H9 (cell line): ENCODE measurements around the gene CASP8. TPM values are rescaled to one million over a fixed set of nuclear protein-coding genes. Genes with fewer than 3 reads are reported as not detected.

ENCODE experiments used
- DNase-seq: peaks from one replicate; pipeline ENCODE4 v3.0.0-alpha.2; 2017
- H2AFZ ChIP-seq: one replicate; pipeline ENCODE4 v1.6.1; 2013; ENCODE audit warnings: mild to moderate bottlenecking, low read length, control low read depth, moderate library complexity
- H2AK5ac ChIP-seq: 2 replicates; pipeline ENCODE4 v1.6.1; 2013; ENCODE audit warnings: low read length, control low read depth, mixed read lengths; ENCODE audit not compliant: insufficient read length
- H2BK120ac ChIP-seq: one replicate; pipeline ENCODE4 v1.6.1; 2013; ENCODE audit warnings: low read depth, mild to moderate bottlenecking, low read length, control low read depth, inconsistent platforms; ENCODE audit not compliant: poor library complexity, severe bottlenecking
- H2BK12ac ChIP-seq: 2 replicates; pipeline ENCODE4 v1.6.1; 2013; ENCODE audit warnings: low read length, control low read depth, mixed read lengths, low read depth; ENCODE audit not compliant: insufficient read length
- H2BK15ac ChIP-seq: 2 replicates; pipeline ENCODE4 v1.6.1; 2013; ENCODE audit warnings: low read depth, low read length, control low read depth
- H2BK20ac ChIP-seq: one replicate; pipeline ENCODE4 v1.6.1; 2013; ENCODE audit warnings: low read depth, mild to moderate bottlenecking, low read length, control low read depth, inconsistent platforms; ENCODE audit not compliant: poor library complexity, severe bottlenecking
- H2BK5ac ChIP-seq: 2 replicates; pipeline ENCODE4 v1.6.1; 2013; ENCODE audit warnings: low read length, control low read depth, mixed read lengths; ENCODE audit not compliant: insufficient read length
- H3K14ac ChIP-seq: 2 replicates; pipeline ENCODE4 v1.6.1; 2013; ENCODE audit warnings: low read length, control low read depth; ENCODE audit not compliant: insufficient read depth
- H3K18ac ChIP-seq: 2 replicates; pipeline ENCODE4 v1.6.1; 2013; ENCODE audit warnings: low read depth, mild to moderate bottlenecking, mixed read lengths, low read length, control low read depth; ENCODE audit not compliant: insufficient read length
- H3K23ac ChIP-seq: 2 replicates; pipeline ENCODE4 v1.6.1; 2013; ENCODE audit warnings: low read length, control low read depth, mixed read lengths, low read depth; ENCODE audit not compliant: insufficient read length
- H3K23me2 ChIP-seq: 2 replicates; pipeline ENCODE4 v1.6.1; 2013; ENCODE audit warnings: low read depth, mild to moderate bottlenecking, mixed read lengths, low read length, control low read depth; ENCODE audit not compliant: insufficient read length, poor library complexity, severe bottlenecking
- H3K27ac ChIP-seq: 2 replicates; pipeline ENCODE4 v1.5.1; 2013; ENCODE audit warnings: low read length, control low read depth, mixed read lengths, low read depth; ENCODE audit not compliant: insufficient read length
- H3K27me3 ChIP-seq: 2 replicates; pipeline ENCODE4 v1.6.1; 2013; ENCODE audit warnings: low read length, control low read depth, inconsistent platforms; ENCODE audit not compliant: insufficient read depth
- H3K4ac ChIP-seq: 2 replicates; pipeline ENCODE4 v1.6.1; 2013; ENCODE audit warnings: low read depth, mild to moderate bottlenecking, control low read depth, inconsistent platforms, low read length, moderate library complexity
- H3K4me1 ChIP-seq: 2 replicates; pipeline ENCODE4 v1.6.1; 2013; ENCODE audit warnings: low read length, control low read depth, inconsistent platforms; ENCODE audit not compliant: insufficient read depth
- H3K4me2 ChIP-seq: 2 replicates; pipeline ENCODE4 v1.6.1; 2013; ENCODE audit warnings: low read length, control low read depth, mixed read lengths; ENCODE audit not compliant: insufficient read length, insufficient read depth
- H3K56ac ChIP-seq: 2 replicates; pipeline ENCODE4 v1.6.1; 2013; ENCODE audit warnings: low read depth, mild to moderate bottlenecking, mixed read lengths, low read length, control low read depth; ENCODE audit not compliant: insufficient read length
- H3K79me1 ChIP-seq: 2 replicates; pipeline ENCODE4 v1.6.1; 2013; ENCODE audit warnings: low read depth, mild to moderate bottlenecking, moderate library complexity, low read length, control low read depth, inconsistent platforms; ENCODE audit not compliant: insufficient read depth, poor library complexity, severe bottlenecking
- H3K79me2 ChIP-seq: 2 replicates; pipeline ENCODE4 v1.6.1; 2013; ENCODE audit warnings: low read length, control low read depth, inconsistent platforms; ENCODE audit not compliant: insufficient read depth
- H3K9ac ChIP-seq: 2 replicates; pipeline ENCODE4 v1.6.1; 2013; ENCODE audit warnings: low read length, control low read depth, mixed read lengths; ENCODE audit not compliant: insufficient read length; ENCODE audit errors: extremely low read depth
- H3K9me3 ChIP-seq: one replicate; pipeline ENCODE4 v1.6.1; 2013; ENCODE audit warnings: low read depth, low read length, inconsistent platforms; ENCODE audit not compliant: control insufficient read depth
- H3T11ph ChIP-seq: one replicate; pipeline ENCODE4 v1.6.1; 2013; ENCODE audit warnings: mild to moderate bottlenecking, low read length, control low read depth, inconsistent platforms
- H4K20me1 ChIP-seq: one replicate; pipeline ENCODE4 v1.6.1; 2013; ENCODE audit not compliant: control insufficient read depth, insufficient read length, insufficient read depth
- H4K5ac ChIP-seq: 2 replicates; pipeline ENCODE4 v1.6.1; 2013; ENCODE audit warnings: low read depth, mild to moderate bottlenecking, mixed read lengths, low read length, control low read depth; ENCODE audit not compliant: insufficient read length
- H4K8ac ChIP-seq: replicated peaks from 2 replicates; pipeline ENCODE4 v1.6.1; 2013; ENCODE audit warnings: low read length, control low read depth, mixed read lengths, low read depth; ENCODE audit not compliant: insufficient read length
- H4K91ac ChIP-seq: 2 replicates; pipeline ENCODE4 v1.6.1; 2013; ENCODE audit warnings: low read depth, mild to moderate bottlenecking, moderate library complexity, mixed read lengths, low read length, control low read depth; ENCODE audit not compliant: insufficient read length
- H3K27ac Mint-ChIP-seq, 3 experiments: 2 replicates in 2 of 3; 3 replicates in 1 of 3; pipeline ENCODE4 v1.8.0; 2020 to 2021; ENCODE audit warnings: mixed read lengths in 3 of 3, mild to moderate bottlenecking in 1 of 3, moderate library complexity in 1 of 3
- H3K27me3 Mint-ChIP-seq: 2 replicates; pipeline ENCODE4 v1.8.0; 2021; ENCODE audit warnings: low read depth, mild to moderate bottlenecking, moderate library complexity, mixed read lengths
- H3K36me3 Mint-ChIP-seq, 3 experiments: 2 replicates in 2 of 3; 3 replicates in 1 of 3; pipeline ENCODE4 v1.8.0; 2020 to 2021; ENCODE audit warnings: low read depth in 3 of 3, mixed read lengths in 3 of 3; ENCODE audit not compliant: insufficient read depth in 1 of 3
- H3K4me1 Mint-ChIP-seq, 2 experiments: 2 replicates each; pipeline ENCODE4 v1.8.0; 2020; ENCODE audit warnings: mixed read lengths in 2 of 2
- H3K4me3 Mint-ChIP-seq, 2 experiments: 2 replicates in 1 of 2; 3 replicates in 1 of 2; pipeline ENCODE4 v1.8.0; 2020 to 2021; ENCODE audit warnings: mild to moderate bottlenecking in 2 of 2, mixed read lengths in 2 of 2, moderate library complexity in 1 of 2
- H3K9me3 Mint-ChIP-seq, 2 experiments: 2 replicates in 1 of 2; 3 replicates in 1 of 2; pipeline ENCODE4 v1.8.0; 2020; ENCODE audit warnings: mild to moderate bottlenecking in 2 of 2, mixed read lengths in 2 of 2, moderate library complexity in 1 of 2
- CTCF ChIP-seq: fragments of 200-600 bp; sonication (generic); conservative IDR thresholded peaks from 3 replicates; pipeline ENCODE4 v1.8.0; 2021; ENCODE audit warnings: antibody characterized with exemption, mild to moderate bottlenecking
- WGBS: extraction: QIAGEN DNeasy Blood & Tissue Kit; methylation state at CpG from one replicate; pipeline ENCODE4 v1.1.7; 2013; ENCODE audit warnings: missing lambda C conversion rate, low lambda C conversion rate, mixed read lengths; ENCODE audit not compliant: insufficient read length; ENCODE audit errors: extremely low coverage; 5-methylcytosine and 5-hydroxymethylcytosine counted together
- total RNA-seq: library from RNA; stranded (reverse); gene quantifications from 2 replicates; pipeline ENCODE4 v1.2.1, GENCODE V29; 2021

Gene CASP8
- total RNA-seq, 1 experiment from 2014 or later = 10.0 TPM

- H2BK12ac ChIP-seq = no peak overlapping the region
- no peak overlapping the region for H3K18ac ChIP-seq
- Mint-ChIP-seq H3K27ac (no peak overlapping the region), H3K36me3 (no peaks in the 10 kb centered on the region; a peak in 1 of 7 replicates), H3K4me3 (no peak overlapping the region), H3K9me3 (no peaks in the 10 kb centered on the region), H3K27me3 (no peaks in the 10 kb centered on the region), H3K4me1 (no peaks in the 10 kb centered on the region)
- no peak for TF ChIP-seq CTCF
- H4K91ac ChIP-seq = no peak overlapping the region
- no CpG with 5 or more reads among the region's 2 CpGs for WGBS
- no peaks in the 10 kb centered on the region for H3K23me2 ChIP-seq
- H3K79me1 ChIP-seq = no peaks in the 10 kb centered on the region
- H2AFZ ChIP-seq = no peak overlapping the region
- H3K4me2 ChIP-seq = no peak overlapping the region
- H3K4ac ChIP-seq = no peak overlapping the region
- no peaks in the 10 kb centered on the region for H3K27me3 ChIP-seq
- H2BK5ac ChIP-seq = no peak overlapping the region
- no peak overlapping the region for H3T11ph ChIP-seq
- no peak overlapping the region for H2AK5ac ChIP-seq
- no peak overlapping the region for H3K9ac ChIP-seq
- DNase-seq = no peak
- no peak overlapping the region for H3K27ac ChIP-seq
- no peak overlapping the region for H4K8ac ChIP-seq
- no peaks in the 10 kb centered on the region for H3K79me2 ChIP-seq
- no peak overlapping the region for H4K5ac ChIP-seq
- no peak overlapping the region for H2BK20ac ChIP-seq
- no peak overlapping the region for H3K56ac ChIP-seq
- H2BK120ac ChIP-seq = no peak overlapping the region
- no peaks in the 10 kb centered on the region for H3K4me1 ChIP-seq
- no peak overlapping the region for H3K23ac ChIP-seq
- H4K20me1 ChIP-seq = no peaks in the 10 kb centered on the region
- no peak overlapping the region for H3K14ac ChIP-seq
- H2BK15ac ChIP-seq = no peak overlapping the region
- no peaks in the 10 kb centered on the region for H3K9me3 ChIP-seq
These were observed 14.7 kb downstream of the CASP8 start for GRCh38 chr2:201275069-201275468.
